GM10266 (cell line): ENCODE data around the gene BEAN1.

Source experiments
- DNase-seq: peaks from one replicate; pipeline ENCODE4 v3.0.0; 2012; ENCODE audit errors: extremely low spot score
- CTCF ChIP-seq: IDR thresholded peaks from 2 replicates; pipeline ENCODE4 v1.5.1; 2012; ENCODE audit warnings: mild to moderate bottlenecking, low read depth; ENCODE audit not compliant: control insufficient read depth, insufficient read depth; ENCODE audit errors: missing control alignments

Gene BEAN1

GRCh38 chr16:66399031-66399430 is 28.1 kb upstream of the BEAN1 start:
- no peak for TF ChIP-seq CTCF
- DNase-seq = no peak

- TF ChIP-seq CTCF = no peak
- DNase-seq = no peak
Measured at GRCh38 chr16:66399930-66400329, 27.2 kb upstream of the BEAN1 start.

- no peak for DNase-seq
- TF ChIP-seq CTCF = no peak
Measured at GRCh38 chr16:66400503-66401380, 26.4 kb upstream of the BEAN1 start.

GRCh38 chr16:66401610-66402009 is 25.5 kb upstream of the BEAN1 start:
- no peak for DNase-seq
- no peak for TF ChIP-seq CTCF

GRCh38 chr16:66402166-66402565 is 24.9 kb upstream of the BEAN1 start:
- DNase-seq = no peak
- TF ChIP-seq CTCF = no peak

- TF ChIP-seq CTCF = no peak
- DNase-seq = no peak
Measured at GRCh38 chr16:66402591-66403230, 24.4 kb upstream of the BEAN1 start.
